ENCODE measurements around the gene POLR3C. TPM values are rescaled to one million over a fixed set of nuclear protein-coding genes. Genes with fewer than 3 reads are reported as not detected.

The POLR3C gene
- total and polyA plus RNA-seq, 2 experiments from 2014 or later = 15.1 to 23.9 TPM

DNA sequence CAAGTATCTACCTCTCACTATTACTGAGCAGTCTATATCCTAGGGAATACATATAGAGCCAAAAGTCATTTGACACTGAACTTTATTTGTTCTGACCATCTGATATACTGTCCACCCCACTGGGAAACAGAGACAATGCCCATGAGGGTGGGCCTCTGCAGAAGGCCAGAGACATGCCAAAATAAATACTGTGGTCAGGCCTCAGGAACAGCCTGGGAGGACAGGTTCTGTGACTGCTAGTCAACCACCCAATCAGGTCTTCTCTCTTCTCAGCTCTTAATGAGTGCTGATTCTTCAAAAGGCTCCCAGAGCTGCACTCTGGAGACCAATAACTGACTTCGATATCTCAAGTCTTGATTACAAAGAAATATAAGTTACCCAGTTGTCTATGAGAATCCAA, 67.1 kb downstream of the POLR3C start (continued):
- TF ChIP-seq, protein P1, sequence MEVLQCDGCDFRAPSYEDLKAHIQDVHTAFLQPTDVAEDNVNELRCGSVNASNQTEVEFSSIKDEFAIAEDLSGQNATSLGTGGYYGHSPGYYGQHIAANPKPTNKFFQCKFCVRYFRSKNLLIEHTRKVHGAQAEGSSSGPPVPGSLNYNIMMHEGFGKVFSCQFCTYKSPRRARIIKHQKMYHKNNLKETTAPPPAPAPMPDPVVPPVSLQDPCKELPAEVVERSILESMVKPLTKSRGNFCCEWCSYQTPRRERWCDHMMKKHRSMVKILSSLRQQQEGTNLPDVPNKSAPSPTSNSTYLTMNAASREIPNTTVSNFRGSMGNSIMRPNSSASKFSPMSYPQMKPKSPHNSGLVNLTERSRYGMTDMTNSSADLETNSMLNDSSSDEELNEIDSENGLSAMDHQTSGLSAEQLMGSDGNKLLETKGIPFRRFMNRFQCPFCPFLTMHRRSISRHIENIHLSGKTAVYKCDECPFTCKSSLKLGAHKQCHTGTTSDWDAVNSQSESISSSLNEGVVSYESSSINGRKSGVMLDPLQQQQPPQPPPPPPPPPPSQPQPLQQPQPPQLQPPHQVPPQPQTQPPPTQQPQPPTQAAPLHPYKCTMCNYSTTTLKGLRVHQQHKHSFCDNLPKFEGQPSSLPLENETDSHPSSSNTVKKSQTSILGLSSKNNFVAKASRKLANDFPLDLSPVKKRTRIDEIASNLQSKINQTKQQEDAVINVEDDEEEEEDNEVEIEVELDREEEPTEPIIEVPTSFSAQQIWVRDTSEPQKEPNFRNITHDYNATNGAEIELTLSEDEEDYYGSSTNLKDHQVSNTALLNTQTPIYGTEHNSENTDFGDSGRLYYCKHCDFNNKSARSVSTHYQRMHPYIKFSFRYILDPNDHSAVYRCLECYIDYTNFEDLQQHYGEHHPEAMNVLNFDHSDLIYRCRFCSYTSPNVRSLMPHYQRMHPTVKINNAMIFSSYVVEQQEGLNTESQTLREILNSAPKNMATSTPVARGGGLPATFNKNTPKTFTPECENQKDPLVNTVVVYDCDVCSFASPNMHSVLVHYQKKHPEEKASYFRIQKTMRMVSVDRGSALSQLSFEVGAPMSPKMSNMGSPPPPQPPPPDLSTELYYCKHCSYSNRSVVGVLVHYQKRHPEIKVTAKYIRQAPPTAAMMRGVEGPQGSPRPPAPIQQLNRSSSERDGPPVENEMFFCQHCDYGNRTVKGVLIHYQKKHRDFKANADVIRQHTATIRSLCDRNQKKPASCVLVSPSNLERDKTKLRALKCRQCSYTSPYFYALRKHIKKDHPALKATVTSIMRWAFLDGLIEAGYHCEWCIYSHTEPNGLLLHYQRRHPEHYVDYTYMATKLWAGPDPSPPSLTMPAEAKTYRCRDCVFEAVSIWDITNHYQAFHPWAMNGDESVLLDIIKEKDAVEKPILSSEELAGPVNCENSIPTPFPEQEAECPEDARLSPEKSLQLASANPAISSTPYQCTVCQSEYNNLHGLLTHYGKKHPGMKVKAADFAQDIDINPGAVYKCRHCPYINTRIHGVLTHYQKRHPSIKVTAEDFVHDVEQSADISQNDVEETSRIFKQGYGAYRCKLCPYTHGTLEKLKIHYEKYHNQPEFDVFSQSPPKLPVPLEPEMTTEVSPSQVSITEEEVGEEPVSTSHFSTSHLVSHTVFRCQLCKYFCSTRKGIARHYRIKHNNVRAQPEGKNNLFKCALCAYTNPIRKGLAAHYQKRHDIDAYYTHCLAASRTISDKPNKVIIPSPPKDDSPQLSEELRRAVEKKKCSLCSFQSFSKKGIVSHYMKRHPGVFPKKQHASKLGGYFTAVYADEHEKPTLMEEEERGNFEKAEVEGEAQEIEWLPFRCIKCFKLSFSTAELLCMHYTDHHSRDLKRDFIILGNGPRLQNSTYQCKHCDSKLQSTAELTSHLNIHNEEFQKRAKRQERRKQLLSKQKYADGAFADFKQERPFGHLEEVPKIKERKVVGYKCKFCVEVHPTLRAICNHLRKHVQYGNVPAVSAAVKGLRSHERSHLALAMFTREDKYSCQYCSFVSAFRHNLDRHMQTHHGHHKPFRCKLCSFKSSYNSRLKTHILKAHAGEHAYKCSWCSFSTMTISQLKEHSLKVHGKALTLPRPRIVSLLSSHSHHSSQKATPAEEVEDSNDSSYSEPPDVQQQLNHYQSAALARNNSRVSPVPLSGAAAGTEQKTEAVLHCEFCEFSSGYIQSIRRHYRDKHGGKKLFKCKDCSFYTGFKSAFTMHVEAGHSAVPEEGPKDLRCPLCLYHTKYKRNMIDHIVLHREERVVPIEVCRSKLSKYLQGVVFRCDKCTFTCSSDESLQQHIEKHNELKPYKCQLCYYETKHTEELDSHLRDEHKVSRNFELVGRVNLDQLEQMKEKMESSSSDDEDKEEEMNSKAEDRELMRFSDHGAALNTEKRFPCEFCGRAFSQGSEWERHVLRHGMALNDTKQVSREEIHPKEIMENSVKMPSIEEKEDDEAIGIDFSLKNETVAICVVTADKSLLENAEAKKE (CRISPR knock-in tag; IDR thresholded peaks at IDR 0.05) = no peak
- TF ChIP-seq EZH2phosphoT487 (IDR thresholded peaks at IDR 0.05; ENCODE audit: unreplicated experiment) (no peak), STAT1 (IDR thresholded peaks at IDR 0.05; ENCODE audit: unreplicated experiment) (no peak), ZNF331 (CRISPR knock-in tag; IDR thresholded peaks at IDR 0.05; ENCODE audit: low read depth) (no peak), EZH2 (IDR thresholded peaks at IDR 0.05; ENCODE audit: low read depth, unreplicated experiment) (no peak)
- TF ChIP-seq, protein P2, sequence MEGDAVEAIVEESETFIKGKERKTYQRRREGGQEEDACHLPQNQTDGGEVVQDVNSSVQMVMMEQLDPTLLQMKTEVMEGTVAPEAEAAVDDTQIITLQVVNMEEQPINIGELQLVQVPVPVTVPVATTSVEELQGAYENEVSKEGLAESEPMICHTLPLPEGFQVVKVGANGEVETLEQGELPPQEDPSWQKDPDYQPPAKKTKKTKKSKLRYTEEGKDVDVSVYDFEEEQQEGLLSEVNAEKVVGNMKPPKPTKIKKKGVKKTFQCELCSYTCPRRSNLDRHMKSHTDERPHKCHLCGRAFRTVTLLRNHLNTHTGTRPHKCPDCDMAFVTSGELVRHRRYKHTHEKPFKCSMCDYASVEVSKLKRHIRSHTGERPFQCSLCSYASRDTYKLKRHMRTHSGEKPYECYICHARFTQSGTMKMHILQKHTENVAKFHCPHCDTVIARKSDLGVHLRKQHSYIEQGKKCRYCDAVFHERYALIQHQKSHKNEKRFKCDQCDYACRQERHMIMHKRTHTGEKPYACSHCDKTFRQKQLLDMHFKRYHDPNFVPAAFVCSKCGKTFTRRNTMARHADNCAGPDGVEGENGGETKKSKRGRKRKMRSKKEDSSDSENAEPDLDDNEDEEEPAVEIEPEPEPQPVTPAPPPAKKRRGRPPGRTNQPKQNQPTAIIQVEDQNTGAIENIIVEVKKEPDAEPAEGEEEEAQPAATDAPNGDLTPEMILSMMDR (conservative IDR thresholded peaks at IDR 0.05; ENCODE audit: low read depth in 2 of 2) = no peak

All from GM23338 (cell line).